SU-DHL-6 (cell line): Measurements from ENCODE around the gene PAPOLB.

ENCODE experiments used
- EZH2phosphoT487 ChIP-seq: fragments of 200-600 bp; sonication (generic), shearing (Covaris generic); conservative IDR thresholded peaks from 2 replicates; pipeline ENCODE4 v1.6.1; 2018; ENCODE audit warnings: mild to moderate bottlenecking, antibody characterized with exemption, low read length, moderate library complexity, mixed read lengths
- TF ChIP-seq, protein P1 (sequence below): fragments of 200-600 bp; sonication (generic); IDR thresholded peaks from one replicate; pipeline ENCODE4 v1.5.1; 2017; ENCODE audit warnings: antibody characterized with exemption, mild to moderate bottlenecking, low read length, moderate library complexity; ENCODE audit not compliant: insufficient read depth, poor library complexity, severe bottlenecking

DNA sequence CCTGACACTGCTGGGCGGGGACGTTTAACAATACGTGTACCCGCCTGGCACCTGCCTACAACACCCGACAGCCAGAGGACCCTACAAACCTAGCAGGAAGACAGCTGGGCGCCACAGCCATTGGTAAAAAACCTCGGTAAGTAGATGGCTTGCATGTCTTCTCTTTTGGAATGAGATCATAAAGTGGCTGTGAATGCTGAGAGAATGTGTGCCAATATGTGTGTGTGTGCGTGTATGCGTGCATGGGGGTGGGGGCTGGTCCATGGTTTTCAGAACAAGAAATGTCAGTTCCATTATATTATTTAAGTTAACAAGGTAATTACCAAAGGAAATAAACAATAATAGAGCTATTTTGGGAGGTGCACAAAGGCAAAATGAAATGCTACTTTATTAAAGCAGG lies 39.2 kb downstream of the PAPOLB start:
- TF ChIP-seq, protein P1, sequence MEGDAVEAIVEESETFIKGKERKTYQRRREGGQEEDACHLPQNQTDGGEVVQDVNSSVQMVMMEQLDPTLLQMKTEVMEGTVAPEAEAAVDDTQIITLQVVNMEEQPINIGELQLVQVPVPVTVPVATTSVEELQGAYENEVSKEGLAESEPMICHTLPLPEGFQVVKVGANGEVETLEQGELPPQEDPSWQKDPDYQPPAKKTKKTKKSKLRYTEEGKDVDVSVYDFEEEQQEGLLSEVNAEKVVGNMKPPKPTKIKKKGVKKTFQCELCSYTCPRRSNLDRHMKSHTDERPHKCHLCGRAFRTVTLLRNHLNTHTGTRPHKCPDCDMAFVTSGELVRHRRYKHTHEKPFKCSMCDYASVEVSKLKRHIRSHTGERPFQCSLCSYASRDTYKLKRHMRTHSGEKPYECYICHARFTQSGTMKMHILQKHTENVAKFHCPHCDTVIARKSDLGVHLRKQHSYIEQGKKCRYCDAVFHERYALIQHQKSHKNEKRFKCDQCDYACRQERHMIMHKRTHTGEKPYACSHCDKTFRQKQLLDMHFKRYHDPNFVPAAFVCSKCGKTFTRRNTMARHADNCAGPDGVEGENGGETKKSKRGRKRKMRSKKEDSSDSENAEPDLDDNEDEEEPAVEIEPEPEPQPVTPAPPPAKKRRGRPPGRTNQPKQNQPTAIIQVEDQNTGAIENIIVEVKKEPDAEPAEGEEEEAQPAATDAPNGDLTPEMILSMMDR: no peak
- TF ChIP-seq EZH2phosphoT487: no peak
